GM18951 (cell line): ENCODE measurements around the gene TC2N.

Experiments
- POLR2A ChIP-seq: IDR thresholded peaks from 4 replicates; pipeline ENCODE4 v1.6.1; 2011; ENCODE audit warnings: mild to moderate bottlenecking; ENCODE audit not compliant: insufficient read length, insufficient read depth; ENCODE audit errors: extremely low read depth
- in situ Hi-C: fragments of 300-500 bp; cut with MboI; formaldehyde crosslinking; loops from one replicate; pipeline ENCODE4 v1.12.0; 2022; ENCODE audit warnings: low sequenced_read_pairs, mixed read lengths, inconsistent platforms; ENCODE audit not compliant: unreplicated experiment

Gene TC2N

DNA sequence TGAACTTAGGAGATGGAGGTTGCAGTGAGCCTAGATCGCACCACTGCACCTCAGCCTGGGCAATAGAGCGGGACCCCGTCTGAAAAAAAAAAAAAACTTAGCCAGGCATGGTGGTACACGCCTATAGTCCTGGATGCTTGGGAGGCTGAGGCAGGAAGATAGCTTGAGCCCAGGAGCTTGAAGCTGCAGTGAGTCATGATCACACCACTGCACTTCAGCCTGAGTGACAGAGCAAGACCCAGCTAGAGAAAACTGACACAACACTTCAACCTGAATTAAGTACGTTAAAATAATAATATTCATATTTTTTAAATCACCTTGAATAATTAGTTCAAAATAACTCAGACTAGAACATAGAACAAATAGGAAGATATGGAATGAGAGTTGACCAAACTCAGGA, 129.7 kb downstream of the TC2N start:
- in situ Hi-C loops: no loop called here
- TF ChIP-seq POLR2A: no peak

GRCh38 chr14:91732859-91733477, 134.4 kb downstream of the TC2N start:
- no peak for TF ChIP-seq POLR2A
- in situ Hi-C loops: no loop called here

- TF ChIP-seq POLR2A: no peak
- in situ Hi-C loops: no loop called here
Measured at GRCh38 chr14:91732439-91732838, 134.9 kb downstream of the TC2N start.

- no peak for TF ChIP-seq POLR2A
- in situ Hi-C loops: no loop called here
Measured at GRCh38 chr14:91731986-91732385, 135.3 kb downstream of the TC2N start, which contains the start of gene CATSPERB. Gene CATSPERB, minus strand, starts transcription at chr14:91732086. Its CDS starts 2,607 bp downstream, at chr14:91729479.

DNA sequence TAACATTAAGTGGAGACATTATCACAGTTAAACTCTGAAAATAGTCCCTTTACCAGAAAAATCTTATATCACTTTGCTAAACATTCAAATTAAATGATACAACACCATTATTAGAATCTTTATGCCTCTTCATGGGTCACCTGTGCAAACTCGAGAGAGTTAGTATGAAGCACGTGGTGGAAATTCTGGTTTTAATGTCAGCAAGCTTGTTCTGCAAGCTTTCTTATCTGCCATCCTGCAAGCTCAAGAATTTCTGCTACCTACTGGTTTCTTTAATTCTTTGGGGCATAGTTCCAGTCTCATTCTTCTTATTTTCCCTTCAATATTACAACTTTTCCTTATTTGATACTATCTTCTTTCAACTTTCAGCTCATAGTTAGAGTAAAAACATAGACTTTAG, 136.3 kb downstream of the TC2N start:
- in situ Hi-C loops: no loop called here
- no peak for TF ChIP-seq POLR2A

DNA sequence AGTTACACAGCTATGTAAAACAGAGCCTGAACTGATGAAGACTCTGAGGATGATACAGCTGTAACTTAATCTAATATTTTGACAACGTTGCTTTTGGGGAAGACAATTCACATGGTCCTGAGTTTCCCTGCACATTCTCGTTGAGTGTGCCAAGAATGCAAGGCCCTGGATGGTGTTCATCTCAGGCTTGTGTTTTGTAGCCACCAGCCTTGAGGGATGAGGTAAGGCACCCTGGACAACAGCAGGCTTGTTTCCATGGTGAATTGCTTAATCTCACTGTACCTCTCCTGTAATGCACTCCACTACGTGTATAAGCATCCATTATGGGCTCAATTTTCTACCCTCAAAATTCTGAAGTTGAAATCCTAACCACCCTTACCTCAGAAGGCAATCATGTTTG, 137.6 kb downstream of the TC2N start:
- in situ Hi-C loops: no loop called here
- no peak for TF ChIP-seq POLR2A
